ENCODE results near the gene UBE3C. TPM values are rescaled to one million over a fixed set of nuclear protein-coding genes. Genes with fewer than 3 reads are reported as not detected.

The UBE3C gene
- total and polyA plus RNA-seq, 4 donors, result 12.7 to 91.8 (median 46.1) TPM

DNA sequence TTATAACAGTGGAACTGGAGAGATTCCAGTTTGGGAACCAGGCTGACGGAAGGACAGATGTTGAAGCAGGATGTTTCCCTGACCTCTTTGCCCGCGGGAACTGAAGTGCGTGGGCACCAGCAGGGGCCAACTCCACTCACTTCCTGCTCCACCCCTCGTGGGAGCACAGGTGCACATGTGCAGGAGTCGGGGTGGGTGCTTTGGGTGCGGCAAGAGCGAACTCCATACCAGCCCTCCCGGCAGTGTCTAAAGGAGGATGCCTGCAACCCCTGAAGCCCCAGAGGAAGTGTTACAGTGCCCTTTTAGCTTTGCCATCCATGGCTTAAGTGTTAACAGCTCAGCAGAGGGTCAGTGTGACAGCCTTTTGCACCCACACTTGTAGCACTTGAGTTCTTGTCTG is 27.4 kb upstream of the UBE3C start:
- H3K9ac ChIP-seq (ENCODE audit: insufficient read depth in 1 of 2, low read length in 2 of 2), result no peak overlapping the region
- DNase-seq, result no peak
- peaks cover 0 to 29% (median 5%) of the 10 kb centered on the region in 4 donors for H3K9me3 ChIP-seq (ENCODE audit: control insufficient read depth in 4 of 4, insufficient read depth in 3 of 4, low read length in 3 of 4)
- ATAC-seq (ENCODE audit: insufficient read depth, low FRiP score), result no peak
- no peak for TF ChIP-seq CTCF (IDR thresholded peaks at IDR 0.05; ENCODE audit: control extremely low read depth, extremely low read depth)
- WGBS, 2 donors, result 86 to 87% methylated on average over 9 of the region's 9 CpGs
- no peaks in the 10 kb centered on the region for H3K36me3 ChIP-seq (ENCODE audit: control insufficient read depth in 4 of 4, insufficient read depth in 4 of 4, low read length in 4 of 4)
- H3K27ac ChIP-seq (ENCODE audit: low read depth in 1 of 2, low read length in 1 of 2), result no peak overlapping the region
- H3K4me1 ChIP-seq (ENCODE audit: control insufficient read depth in 5 of 5, insufficient read depth in 5 of 5, low read length in 5 of 5), result no peaks in the 10 kb centered on the region
- no peaks in the 10 kb centered on the region for H3K27me3 ChIP-seq (ENCODE audit: control insufficient read depth in 3 of 3, insufficient read depth in 3 of 3, low read length in 2 of 3)
- H3K4me3 ChIP-seq, result no peak overlapping the region

DNA sequence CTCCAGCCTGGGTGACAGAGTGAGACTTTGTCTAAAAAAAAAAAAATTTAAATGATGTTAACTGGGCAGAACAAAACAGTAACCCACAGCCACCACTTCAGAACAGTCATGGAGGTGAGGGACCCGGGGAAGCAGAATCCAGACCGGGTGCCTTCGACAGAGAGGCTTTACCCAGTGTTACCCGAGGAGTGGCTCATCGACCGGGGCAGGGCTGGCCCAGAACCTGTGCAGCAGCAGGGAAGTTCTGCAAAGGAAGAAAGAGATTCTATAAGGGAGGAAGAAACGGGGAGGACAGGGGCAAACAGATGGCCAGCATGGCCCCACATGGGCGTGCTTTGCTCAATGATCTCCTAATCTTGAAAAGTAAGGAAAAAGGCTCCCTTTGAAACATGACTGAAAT is 26.0 kb upstream of the UBE3C start:
- 87 to 93% methylated on average over 8 of the region's 8 CpGs for WGBS, 2 donors
- H3K27me3 ChIP-seq (ENCODE audit: control insufficient read depth in 3 of 3, insufficient read depth in 3 of 3, low read length in 2 of 3), result no peaks in the 10 kb centered on the region
- no peak for ATAC-seq (ENCODE audit: insufficient read depth, low FRiP score)
- H3K27ac ChIP-seq (ENCODE audit: low read depth in 1 of 2, low read length in 1 of 2), result no peak overlapping the region
- H3K4me1 ChIP-seq (ENCODE audit: control insufficient read depth in 5 of 5, insufficient read depth in 5 of 5, low read length in 5 of 5), result no peaks in the 10 kb centered on the region
- peaks cover 0 to 28% (median 4%) of the 10 kb centered on the region in 4 donors for H3K9me3 ChIP-seq (ENCODE audit: control insufficient read depth in 4 of 4, insufficient read depth in 3 of 4, low read length in 3 of 4)
- no peak overlapping the region for H3K4me3 ChIP-seq
- H3K36me3 ChIP-seq (ENCODE audit: control insufficient read depth in 4 of 4, insufficient read depth in 4 of 4, low read length in 4 of 4), result no peaks in the 10 kb centered on the region
- DNase-seq, result no peak
- no peak for TF ChIP-seq CTCF (IDR thresholded peaks at IDR 0.05; ENCODE audit: control extremely low read depth, extremely low read depth)
- no peak overlapping the region for H3K9ac ChIP-seq (ENCODE audit: insufficient read depth in 1 of 2, low read length in 2 of 2)

GRCh38 chr7:157113607-157114006 is 25.1 kb upstream of the UBE3C start:
- 65 to 68% methylated on average over 2 of the region's 2 CpGs for WGBS, 2 donors
- Histone ChIP-seq H3K4me1 (ENCODE audit: control insufficient read depth in 5 of 5, insufficient read depth in 5 of 5, low read length in 5 of 5) (no peaks in the 10 kb centered on the region), H3K9ac (ENCODE audit: insufficient read depth in 1 of 2, low read length in 2 of 2) (no peak overlapping the region), H3K4me3 (no peak overlapping the region), H3K27ac (ENCODE audit: low read depth in 1 of 2, low read length in 1 of 2) (no peak overlapping the region), H3K36me3 (ENCODE audit: control insufficient read depth in 4 of 4, insufficient read depth in 4 of 4, low read length in 4 of 4) (no peaks in the 10 kb centered on the region), H3K27me3 (ENCODE audit: control insufficient read depth in 3 of 3, insufficient read depth in 3 of 3, low read length in 2 of 3) (no peaks in the 10 kb centered on the region), H3K9me3 (ENCODE audit: control insufficient read depth in 4 of 4, insufficient read depth in 3 of 4, low read length in 3 of 4) (peaks cover 0 to 22% (median 3%) of the 10 kb centered on the region in 4 donors)
- TF ChIP-seq CTCF (IDR thresholded peaks at IDR 0.05; ENCODE audit: control extremely low read depth, extremely low read depth), result no peak
- no peak for ATAC-seq (ENCODE audit: insufficient read depth, low FRiP score)
- DNase-seq, result no peak

DNA sequence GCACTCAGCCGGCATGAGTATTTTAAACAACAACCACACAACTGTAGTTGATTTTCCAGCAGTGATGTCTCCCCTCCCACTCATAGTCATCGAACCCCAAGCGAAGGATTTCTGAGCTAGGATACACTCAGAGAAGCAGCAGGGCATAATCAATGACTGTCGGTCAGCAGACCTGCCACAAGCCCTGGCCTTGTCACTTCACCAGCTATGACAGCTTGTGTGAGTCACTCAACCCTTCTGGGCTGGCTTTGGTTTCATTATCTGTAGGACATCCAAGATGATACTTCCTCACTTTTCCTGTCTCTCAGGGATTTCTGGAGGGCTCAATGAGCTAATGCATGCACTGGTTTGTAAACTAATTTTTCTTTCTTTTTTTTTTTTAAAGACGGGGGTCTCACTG is 22.0 kb upstream of the UBE3C start:
- no peak overlapping the region for H3K9ac ChIP-seq (ENCODE audit: insufficient read depth in 1 of 2, low read length in 2 of 2)
- ATAC-seq (ENCODE audit: insufficient read depth, low FRiP score) (no peak), DNase-seq (no peak)
- 95 to 97% methylated on average over 5 of the region's 5 CpGs for WGBS, 2 donors
- no peak for TF ChIP-seq CTCF (IDR thresholded peaks at IDR 0.05; ENCODE audit: control extremely low read depth, extremely low read depth)
- no peak overlapping the region for H3K27ac ChIP-seq (ENCODE audit: low read depth in 1 of 2, low read length in 1 of 2)
- H3K4me1 ChIP-seq (ENCODE audit: control insufficient read depth in 5 of 5, insufficient read depth in 5 of 5, low read length in 5 of 5), result no peaks in the 10 kb centered on the region
- H3K27me3 ChIP-seq (ENCODE audit: control insufficient read depth in 3 of 3, insufficient read depth in 3 of 3, low read length in 2 of 3), result no peaks in the 10 kb centered on the region
- H3K36me3 ChIP-seq (ENCODE audit: control insufficient read depth in 4 of 4, insufficient read depth in 4 of 4, low read length in 4 of 4), result no peaks in the 10 kb centered on the region
- H3K4me3 ChIP-seq, result no peak overlapping the region
- peaks cover 0 to 10% (median 1%) of the 10 kb centered on the region in 4 donors for H3K9me3 ChIP-seq (ENCODE audit: control insufficient read depth in 4 of 4, insufficient read depth in 3 of 4, low read length in 3 of 4)

Measured in lung (tissue), 12 donors.